Stimulated activated CD4-positive, alpha-beta T cell treated with anti-CD3 and anti-CD28 coated beads, Interleukin-4, amount 100 ng/mL, for 48 hours (primary cell): Measurements from ENCODE around the gene MIEN1.
"Not testable (repeated sequence)": the region's sequence is repeated elsewhere in the genome, so short reads cannot be mapped to it uniquely, and the experiment has no call there.

ENCODE experiments used
- DNase-seq, 2 donors: peaks; one replicate each; pipeline ENCODE4 v3.0.0-alpha.2; 2020; ENCODE audit warnings: low read depth in 2 of 2

The MIEN1 gene

DNA sequence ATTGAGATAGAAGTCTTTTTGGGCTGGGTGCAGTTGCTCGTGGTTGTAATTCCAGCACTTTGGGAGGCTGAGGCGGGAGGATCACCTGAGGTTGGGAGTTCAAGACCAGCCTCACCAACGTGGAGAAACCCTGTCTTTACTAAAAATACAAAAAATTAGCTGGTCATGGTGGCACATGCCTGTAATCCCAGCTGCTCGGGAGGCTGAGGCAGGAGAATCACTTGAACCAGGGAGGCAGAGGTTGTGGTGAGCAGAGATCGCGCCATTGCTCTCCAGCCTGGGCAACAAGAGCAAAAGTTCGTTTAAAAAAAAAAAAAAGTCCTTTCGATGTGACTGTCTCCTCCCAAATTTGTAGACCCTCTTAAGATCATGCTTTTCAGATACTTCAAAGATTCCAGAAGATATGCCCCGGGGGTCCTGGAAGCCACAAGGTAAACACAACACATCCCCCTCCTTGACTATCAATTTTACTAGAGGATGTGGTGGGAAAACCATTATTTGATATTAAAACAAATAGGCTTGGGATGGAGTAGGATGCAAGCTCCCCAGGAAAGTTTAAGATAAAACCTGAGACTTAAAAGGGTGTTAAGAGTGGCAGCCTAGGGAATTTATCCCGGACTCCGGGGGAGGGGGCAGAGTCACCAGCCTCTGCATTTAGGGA lies 31.0 kb downstream of the MIEN1 start:
- not testable (repeated sequence) for DNase-seq

DNA sequence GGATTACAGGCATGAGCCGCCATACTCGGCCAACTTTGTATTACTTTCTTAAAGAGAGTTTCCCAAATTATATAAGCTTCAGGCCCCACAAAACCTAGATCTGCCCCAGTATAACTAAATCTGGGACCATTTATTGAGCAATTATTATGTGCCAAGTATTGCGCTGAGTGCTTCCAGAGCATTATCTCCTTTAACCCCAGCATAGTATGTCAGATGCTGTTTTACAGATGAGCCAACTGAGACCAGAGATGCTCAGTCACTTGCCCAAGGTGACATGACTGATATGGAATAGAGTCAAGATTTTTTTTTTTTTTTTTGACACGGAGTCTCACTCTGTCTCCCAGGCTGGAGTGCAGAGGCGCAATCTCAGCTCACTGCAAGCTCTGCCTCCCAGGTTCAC lies 32.4 kb downstream of the MIEN1 start:
- DNase-seq = no peak

DNA sequence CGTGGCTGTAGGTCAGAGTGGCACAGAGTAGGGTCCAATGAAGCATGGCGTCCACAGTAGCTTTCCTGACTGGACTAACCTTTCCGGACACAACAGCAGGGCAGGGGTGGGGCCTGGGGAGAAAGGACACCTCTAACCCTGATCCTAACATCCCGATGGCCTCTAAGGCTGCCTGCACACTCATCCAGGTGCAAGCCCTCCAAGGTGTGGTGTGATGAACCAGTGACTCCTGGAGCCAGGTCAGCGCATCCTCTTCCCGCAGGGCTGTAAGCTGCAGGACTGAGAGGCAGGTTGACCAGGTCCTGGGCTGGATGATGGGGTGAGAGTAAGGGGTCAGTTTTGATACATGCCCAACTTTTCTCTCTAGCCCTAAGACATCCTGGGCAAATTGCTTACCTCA lies 33.6 kb downstream of the MIEN1 start:
- DNase-seq = no peak

DNA sequence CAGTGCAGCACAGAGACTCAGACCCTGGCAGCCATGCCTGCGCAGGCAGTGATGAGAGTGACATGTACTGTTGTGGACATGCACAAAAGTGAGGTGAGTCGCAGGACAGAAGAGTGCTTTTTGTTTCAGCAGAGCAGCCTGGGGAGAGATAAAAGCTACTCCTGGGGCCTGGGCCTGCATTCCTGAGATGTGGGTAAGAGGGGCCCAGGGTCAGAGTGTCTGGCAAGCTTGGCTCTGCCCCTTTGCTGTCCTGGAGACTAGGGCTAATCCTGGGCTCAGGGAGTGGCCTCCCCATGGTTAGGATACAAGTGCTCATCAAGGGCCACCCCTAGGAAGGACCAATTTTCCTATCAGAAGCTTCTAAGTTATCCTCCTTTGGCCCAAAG lies 35.2 kb downstream of the MIEN1 start:
- DNase-seq = no peak

DNA sequence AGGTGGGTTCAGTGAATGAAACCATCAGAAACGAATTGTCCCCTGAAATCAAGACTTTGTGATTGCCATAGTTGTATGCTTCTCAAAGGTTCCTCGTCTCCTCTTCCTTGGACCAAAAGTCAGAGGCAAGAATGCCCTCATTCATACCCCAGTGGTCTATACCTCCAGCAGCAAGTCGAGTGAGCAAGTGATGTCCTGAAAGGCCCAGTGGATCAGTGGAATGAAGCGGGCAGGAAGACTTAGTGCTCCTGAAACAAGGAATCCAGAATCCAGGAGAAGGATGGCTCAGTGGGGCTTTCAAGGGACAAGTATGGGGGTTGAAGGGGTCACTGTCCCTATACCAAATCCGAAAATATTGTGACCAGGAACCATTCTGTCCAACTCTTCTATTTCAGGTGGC lies 35.7 kb downstream of the MIEN1 start:
- DNase-seq = no peak

DNA sequence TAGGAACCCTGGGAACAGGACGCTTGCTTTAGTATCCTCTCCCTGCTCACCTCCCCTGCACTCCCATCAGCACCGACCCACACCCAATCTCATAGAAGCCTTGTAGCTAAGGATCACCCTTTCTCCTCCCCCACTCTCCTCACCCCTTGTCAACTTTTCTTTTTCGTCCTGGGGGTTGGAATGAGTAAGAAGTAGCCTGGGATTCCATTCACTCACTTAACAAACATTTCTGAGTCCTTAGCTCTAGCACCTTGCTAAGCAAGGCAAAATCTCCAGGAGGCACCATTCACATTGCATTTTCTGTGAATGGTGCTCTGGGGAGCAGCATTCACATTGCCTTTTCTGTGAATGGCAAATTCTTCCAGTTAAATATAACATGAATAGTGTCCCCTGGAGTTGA lies 41.4 kb downstream of the MIEN1 start:
- DNase-seq = no peak

DNA sequence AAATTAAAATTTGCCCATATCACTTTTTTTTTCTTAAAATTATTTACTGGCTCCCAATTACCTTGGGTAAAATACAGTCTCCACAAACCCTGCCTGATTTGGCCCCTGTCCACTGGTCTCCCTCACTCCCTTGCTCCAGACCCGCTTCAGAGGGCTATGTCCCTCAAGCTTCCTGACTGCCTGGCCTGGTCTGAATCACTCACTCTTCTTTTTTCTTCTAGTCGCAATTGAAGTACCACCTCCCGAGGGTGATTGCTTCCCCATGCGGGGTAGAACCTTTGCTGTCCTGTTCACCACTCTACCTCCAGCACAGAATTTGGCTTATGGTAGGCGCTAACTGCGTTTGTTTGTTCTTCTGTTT lies 41.9 kb downstream of the MIEN1 start:
- no peak for DNase-seq

GRCh38 chr17:39687546-39688474 lies 42.5 kb downstream of the MIEN1 start, which contains the start of gene PGAP3:
TSS of gene PGAP3 (minus strand) at chr17:39688057. CDS start at chr17:39688014, 43 bp downstream.
- DNase-seq = peak; percentile 80 to 83

GRCh38 chr17:39687101-39687545 lies 43.2 kb downstream of the MIEN1 start:
- DNase-seq = no peak

DNA sequence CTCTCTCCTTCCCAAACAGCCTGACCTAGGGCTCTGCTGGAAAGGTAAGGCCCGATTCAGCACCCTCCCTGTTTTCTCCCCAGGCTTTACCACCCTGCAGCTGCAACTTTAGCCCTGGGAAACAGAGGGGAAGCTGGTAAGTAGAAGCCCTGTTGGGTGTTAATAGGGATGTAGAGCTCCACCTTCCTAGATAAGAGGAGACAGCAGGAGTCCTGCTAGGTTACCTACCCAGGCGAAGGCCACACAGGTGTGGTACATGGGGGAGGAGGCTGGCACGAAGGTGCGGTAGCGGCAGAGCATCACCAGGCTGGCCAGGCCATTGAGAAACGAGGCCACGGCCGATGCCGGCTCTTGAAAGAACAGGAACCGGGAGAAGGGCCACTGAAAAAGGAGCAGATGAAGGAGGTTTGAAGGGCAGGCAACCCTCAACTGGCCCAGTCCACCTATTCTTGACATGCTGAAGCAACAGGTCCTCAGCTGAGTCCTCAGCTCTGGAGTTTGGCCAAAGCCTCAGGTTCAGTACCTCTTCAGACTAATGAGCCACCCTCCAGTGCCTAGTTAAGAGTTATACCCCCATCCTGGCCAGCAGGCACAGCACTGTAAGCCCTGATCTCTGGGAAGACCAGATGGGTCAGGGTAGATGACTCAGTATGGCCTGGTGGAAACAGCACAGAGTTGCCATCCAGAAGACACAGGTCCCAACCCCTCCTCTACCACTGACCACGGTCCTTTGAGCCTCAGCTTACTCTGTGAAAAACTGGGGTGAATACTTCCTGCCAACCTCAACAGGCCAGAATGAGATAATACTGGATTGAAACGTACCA lies 45.8 kb downstream of the MIEN1 start:
- DNase-seq = no peak

- no peak for DNase-seq
Observed at GRCh38 chr17:39683295-39683939, 46.9 kb downstream of the MIEN1 start.

GRCh38 chr17:39679521-39680192 lies 50.7 kb downstream of the MIEN1 start:
- DNase-seq = no peak
